DOHH2 (cell line): ENCODE results near the gene ZNF860.

Experiments used
- EZH2phosphoT487 ChIP-seq: fragments of 200-600 bp; sonication (generic); IDR thresholded peaks from 2 replicates; pipeline ENCODE4 v1.6.1; 2017; ENCODE audit warnings: borderline replicate concordance, mild to moderate bottlenecking, antibody characterized with exemption, low read length, moderate library complexity, mixed read lengths
- TF ChIP-seq, protein P1 (sequence below): fragments of 200-600 bp; sonication (generic); IDR thresholded peaks from one replicate; pipeline ENCODE4 v1.5.1; 2014; ENCODE audit warnings: antibody characterized with exemption, mild to moderate bottlenecking, low read depth, low read length; ENCODE audit not compliant: poor library complexity, severe bottlenecking

DNA sequence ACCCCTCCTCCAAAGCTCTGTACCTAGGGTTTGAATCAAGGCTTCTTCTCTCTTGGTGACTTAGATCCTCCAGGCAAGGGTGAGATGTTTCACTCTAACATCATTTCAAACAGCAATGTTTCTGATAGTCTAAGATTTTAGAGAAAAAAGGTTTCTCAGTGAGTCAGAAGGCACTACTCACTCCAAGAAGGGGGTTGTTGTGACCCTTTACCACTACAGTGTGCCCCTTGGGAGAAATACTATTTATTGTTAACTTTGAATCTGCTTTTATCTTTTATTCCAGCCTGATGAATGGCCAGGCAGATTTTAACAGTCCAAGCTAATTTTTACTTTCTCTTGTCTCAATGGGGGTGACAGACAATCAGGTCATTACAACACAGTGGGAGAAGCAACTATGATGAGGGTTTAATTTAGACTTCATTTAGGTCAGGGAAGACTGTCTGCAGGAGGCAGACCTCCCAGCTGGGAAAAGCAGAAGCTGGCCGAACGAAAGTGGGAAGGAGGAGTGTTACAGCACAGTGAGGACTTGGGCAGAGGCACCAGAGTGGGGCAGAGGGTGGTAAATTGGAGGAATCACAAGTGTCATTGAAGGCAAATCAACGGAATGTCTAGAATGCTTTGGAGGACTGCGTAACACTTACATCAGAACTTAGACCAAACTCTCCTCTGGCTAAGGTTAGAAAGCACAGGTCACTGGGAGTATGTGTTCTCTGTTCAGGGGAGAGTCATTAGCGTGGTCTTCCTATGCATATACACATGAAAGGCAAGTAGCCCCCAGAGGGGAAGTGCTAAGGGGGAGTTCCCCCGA, 21.2 kb downstream of the ZNF860 start:
- TF ChIP-seq, protein P1, sequence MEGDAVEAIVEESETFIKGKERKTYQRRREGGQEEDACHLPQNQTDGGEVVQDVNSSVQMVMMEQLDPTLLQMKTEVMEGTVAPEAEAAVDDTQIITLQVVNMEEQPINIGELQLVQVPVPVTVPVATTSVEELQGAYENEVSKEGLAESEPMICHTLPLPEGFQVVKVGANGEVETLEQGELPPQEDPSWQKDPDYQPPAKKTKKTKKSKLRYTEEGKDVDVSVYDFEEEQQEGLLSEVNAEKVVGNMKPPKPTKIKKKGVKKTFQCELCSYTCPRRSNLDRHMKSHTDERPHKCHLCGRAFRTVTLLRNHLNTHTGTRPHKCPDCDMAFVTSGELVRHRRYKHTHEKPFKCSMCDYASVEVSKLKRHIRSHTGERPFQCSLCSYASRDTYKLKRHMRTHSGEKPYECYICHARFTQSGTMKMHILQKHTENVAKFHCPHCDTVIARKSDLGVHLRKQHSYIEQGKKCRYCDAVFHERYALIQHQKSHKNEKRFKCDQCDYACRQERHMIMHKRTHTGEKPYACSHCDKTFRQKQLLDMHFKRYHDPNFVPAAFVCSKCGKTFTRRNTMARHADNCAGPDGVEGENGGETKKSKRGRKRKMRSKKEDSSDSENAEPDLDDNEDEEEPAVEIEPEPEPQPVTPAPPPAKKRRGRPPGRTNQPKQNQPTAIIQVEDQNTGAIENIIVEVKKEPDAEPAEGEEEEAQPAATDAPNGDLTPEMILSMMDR, result no peak
- TF ChIP-seq EZH2phosphoT487, result no peak
